ENCODE measurements around the gene RPS16. TPM values are rescaled to one million over a fixed set of nuclear protein-coding genes. Genes with fewer than 3 reads are reported as not detected.

RPS16 gene
- total and polyA plus RNA-seq, 9 of the 15 experiments (the other 6 are each of a cell fraction or from before 2014, with no cell fraction given), result 82.6 to 3,671 (median 2,204) TPM

- peak in 1 of 3 experiments; percentile 16; a peak in 1 of 6 replicates for TF ChIP-seq ZBTB11 (CRISPR knock-in tag; IDR thresholded peaks at IDR 0.05)
- no peak for TF ChIP-seq HOMEZ (CRISPR knock-in tag; IDR thresholded peaks at IDR 0.05)
- TF ChIP-seq ZNF395 (CRISPR knock-in tag; IDR thresholded peaks at IDR 0.05), result no peak
- no peak for TF ChIP-seq ZBED1 (IDR thresholded peaks at IDR 0.05)
- no peak for TF ChIP-seq BRD9 (IDR thresholded peaks at IDR 0.05; ENCODE audit: low read depth, partially characterized antibody)
- 0 out of 4 replicates have a peak, but pooled peaks of 1 of the 2 experiments have one; percentile 9 for TF ChIP-seq MNT (conservative IDR thresholded peaks at IDR 0.05)
- TF ChIP-seq RBM34 (IDR thresholded peaks at IDR 0.05; ENCODE audit: borderline replicate concordance, insufficient read depth, low read length), result no peak
- TF ChIP-seq ZNF133 (CRISPR knock-in tag; IDR thresholded peaks at IDR 0.05), result no peak
- TF ChIP-seq CHD4 (IDR thresholded peaks at IDR 0.05; ENCODE audit: insufficient read depth, insufficient replicate concordance, low read depth, low read length, poor library complexity, severe bottlenecking), result no peak
- no peak for TF ChIP-seq SRSF3 (IDR thresholded peaks at IDR 0.05; ENCODE audit: insufficient read depth, low read length)
- TF ChIP-seq E2F4 (CRISPR knock-in tag; IDR thresholded peaks at IDR 0.05; ENCODE audit: low read depth), result no peak
- no peak for TF ChIP-seq BMI1 (IDR thresholded peaks at IDR 0.05; ENCODE audit: low read length)
- no peak for TF ChIP-seq KLF13 (tag; IDR thresholded peaks at IDR 0.05; ENCODE audit: borderline replicate concordance, low read depth)
- no peak for TF ChIP-seq ZNF146 (CRISPR knock-in tag; IDR thresholded peaks at IDR 0.05; ENCODE audit: unreplicated experiment)
- TF ChIP-seq TGIF2 (CRISPR knock-in tag; IDR thresholded peaks at IDR 0.05), result no peak
- TF ChIP-seq TOE1 (IDR thresholded peaks at IDR 0.05; ENCODE audit: borderline replicate concordance), result no peak
- TF ChIP-seq TOE1 (CRISPR knock-in tag; IDR thresholded peaks at IDR 0.05; ENCODE audit: borderline replicate concordance, low read depth), result no peak
These were observed 28.4 kb downstream of the RPS16 start (continued) for GRCh38 chr19:39407410-39407659.

Measured in K562 (cell line).